Fibroblast of mammary gland (primary cell): ENCODE data around the gene HSPA12B.

Source experiments
- DNase-seq: peaks from one replicate; pipeline ENCODE4 v3.0.0-alpha.2; 2010; ENCODE audit warnings: low read depth
- H3K4me3 ChIP-seq: 2 replicates; pipeline ENCODE4 v1.5.1; 2011; ENCODE audit warnings: low read depth, mild to moderate bottlenecking, low read length, moderate library complexity; ENCODE audit not compliant: control insufficient read depth
- CTCF ChIP-seq: conservative IDR thresholded peaks from 2 replicates; pipeline ENCODE4 v1.5.1; 2011; ENCODE audit warnings: low read depth, low read length, inconsistent platforms; ENCODE audit not compliant: control insufficient read depth, insufficient read depth

The HSPA12B gene

GRCh38 chr20:3745686-3746173, 13.2 kb downstream of the HSPA12B start:
- no peak for DNase-seq
- H3K4me3 ChIP-seq, result no peak overlapping the region
- no peak for TF ChIP-seq CTCF

GRCh38 chr20:3747471-3747870, 15.0 kb downstream of the HSPA12B start:
- DNase-seq, result no peak
- no peak for TF ChIP-seq CTCF
- no peak overlapping the region for H3K4me3 ChIP-seq

- no peak for DNase-seq
- H3K4me3 ChIP-seq, result no peak overlapping the region
- no peak for TF ChIP-seq CTCF
Measured at GRCh38 chr20:3748073-3748472, 15.6 kb downstream of the HSPA12B start.

GRCh38 chr20:3749087-3749688, 16.7 kb downstream of the HSPA12B start:
- no peak for TF ChIP-seq CTCF
- no peak overlapping the region for H3K4me3 ChIP-seq
- no peak for DNase-seq

GRCh38 chr20:3749689-3750531, 17.4 kb downstream of the HSPA12B start:
- no peak overlapping the region for H3K4me3 ChIP-seq
- DNase-seq, result no peak
- no peak for TF ChIP-seq CTCF

- TF ChIP-seq CTCF, result no peak
- H3K4me3 ChIP-seq, result no peak overlapping the region
- DNase-seq, result no peak
Measured at GRCh38 chr20:3751305-3751674, 18.8 kb downstream of the HSPA12B start.
